Lower leg skin (tissue), 4 donors: ENCODE results near the gene MRPL43. TPM values are rescaled to one million over a fixed set of nuclear protein-coding genes. Genes with fewer than 3 reads are reported as not detected.

Source experiments
- DNase-seq, 2 donors: peaks; one replicate each; pipeline ENCODE4 v3.0.0-alpha.2; 2019; ENCODE audit warnings: low spot score in 2 of 2
- H3K4me3 ChIP-seq: fragments of 200-600 bp; sonication (generic); 2 replicates; pipeline ENCODE4 v1.5.1; 2017; ENCODE audit warnings: mild to moderate bottlenecking, low read depth; ENCODE audit not compliant: poor library complexity, severe bottlenecking
- CTCF ChIP-seq, 3 donors: fragments of 450-650 bp; IDR thresholded peaks; one replicate each; pipeline ENCODE4 v1.5.1; 2016; ENCODE audit warnings: antibody characterized with exemption in 3 of 3, mild to moderate bottlenecking in 3 of 3, moderate library complexity in 2 of 3
- POLR2A ChIP-seq, 2 donors: fragments of 450-650 bp; IDR thresholded peaks; one replicate each; pipeline ENCODE4 v1.6.1; 2016 to 2017; ENCODE audit warnings: antibody characterized with exemption in 2 of 2, mild to moderate bottlenecking in 1 of 2, moderate library complexity in 1 of 2
- WGBS, 2 donors: methylation state at CpG; one replicate each; pipeline ENCODE4 v1.1.5; 2018; 5-methylcytosine and 5-hydroxymethylcytosine counted together
- intact Hi-C: fragments of 100-400 bp; cut with DNase I; formaldehyde crosslinking; loops from one replicate; pipeline ENCODE4 v1.15.0; 2023; ENCODE audit warnings: low total_unique reads
- total RNA-seq, 4 donors: library from RNA; depleted of rRNA; stranded (reverse); fragments of >200 nt; gene quantifications; one replicate each; pipeline ENCODE4 v1.1.0, GENCODE V29; 2016

MRPL43 gene
- total RNA-seq, 4 donors from 2014 or later: 82.2 to 132 (median 100) TPM

GRCh38 chr10:100972904-100973535 is 14.3 kb downstream of the MRPL43 start:
- H3K4me3 ChIP-seq: no peak overlapping the region
- no peak for DNase-seq
- 91 to 95% methylated on average over 6 of the region's 6 CpGs for WGBS, 2 donors
- no peak for TF ChIP-seq POLR2A (IDR thresholded peaks at IDR 0.05)
- TF ChIP-seq CTCF (IDR thresholded peaks at IDR 0.05): no peak
- intact Hi-C loops: no loop called here

GRCh38 chr10:100972115-100972903 is 15.0 kb downstream of the MRPL43 start:
- DNase-seq: no peak
- 76 to 84% methylated on average over 13 of the region's 13 CpGs for WGBS, 2 donors
- no peak overlapping the region for H3K4me3 ChIP-seq
- intact Hi-C loops: no loop called here
- TF ChIP-seq POLR2A (IDR thresholded peaks at IDR 0.05): no peak
- no peak for TF ChIP-seq CTCF (IDR thresholded peaks at IDR 0.05)

- intact Hi-C loops: no loop called here
- no peak for DNase-seq
- 61 to 73% methylated on average over 4 of the region's 4 CpGs for WGBS, 2 donors
- H3K4me3 ChIP-seq: no peak overlapping the region
- no peak for TF ChIP-seq POLR2A (IDR thresholded peaks at IDR 0.05)
- TF ChIP-seq CTCF (IDR thresholded peaks at IDR 0.05): no peak
These were observed 16.1 kb downstream of the MRPL43 start for GRCh38 chr10:100970914-100971811.

- TF ChIP-seq POLR2A (IDR thresholded peaks at IDR 0.05): no peak
- TF ChIP-seq CTCF (IDR thresholded peaks at IDR 0.05): no peak
- intact Hi-C loops: no loop called here
- H3K4me3 ChIP-seq: no peak overlapping the region
- 35 to 44% methylated on average over 13 of the region's 13 CpGs for WGBS, 2 donors
- no peak for DNase-seq
These were observed 17.0 kb downstream of the MRPL43 start for GRCh38 chr10:100970076-100970913.
